Stimulated activated CD8-positive, alpha-beta memory T cell treated with anti-CD3 and anti-CD28 coated beads, Interleukin-2, amount 100 ng/mL, for 48 hours (primary cell): ENCODE results near the gene RAB14.
A peak's percentile ranks its signal among the peaks of the same experiment; 100 is the strongest.

Experiments used
- DNase-seq, 2 donors: peaks; one replicate each; pipeline ENCODE4 v3.0.0-alpha.2; 2020; ENCODE audit warnings: low read depth in 2 of 2

The RAB14 gene

DNA sequence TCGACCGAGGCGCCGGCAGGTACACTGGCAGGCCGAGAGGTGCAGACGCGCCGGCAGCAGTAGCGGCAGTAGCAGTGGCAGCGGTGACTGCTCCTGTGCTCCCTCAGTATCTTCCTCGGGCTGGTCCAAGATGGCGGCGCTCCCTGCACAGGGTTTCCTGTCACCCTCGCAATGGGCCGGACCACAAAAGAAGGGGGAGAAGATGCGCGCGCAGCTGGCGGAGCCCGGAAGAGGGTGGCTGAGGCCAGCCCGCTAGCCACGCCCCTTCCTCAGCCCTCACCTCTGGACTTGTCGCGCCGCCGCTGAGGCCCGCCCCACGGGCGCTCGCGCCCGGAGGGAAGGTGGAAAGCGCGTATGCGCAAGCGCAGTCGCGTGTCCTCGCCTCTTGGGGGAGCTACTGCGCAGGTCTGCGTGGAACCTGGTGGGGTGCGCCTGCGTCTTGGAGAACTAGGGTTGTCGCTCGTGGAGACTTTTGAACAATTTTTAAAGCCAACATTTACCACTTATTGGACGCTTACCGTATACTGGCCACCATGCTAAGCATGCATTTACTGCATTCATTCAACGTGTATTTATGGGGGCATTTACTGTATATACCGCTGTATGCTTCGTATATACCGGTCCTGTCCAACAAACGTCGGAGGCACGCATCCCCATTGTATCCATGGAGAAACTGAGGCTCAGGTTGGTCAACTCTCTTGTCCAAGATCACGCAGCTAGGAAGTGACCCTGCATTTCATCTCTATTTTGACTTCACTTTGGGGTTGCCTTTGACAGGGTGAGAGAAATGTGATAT lies at the start of gene RAB14:
RAB14 (minus strand) TSS at position 132 of the 796 bp plus-strand sequence. CDS start 8,457 bp downstream, outside the sequence.
- peak; percentile 100 for DNase-seq

DNA sequence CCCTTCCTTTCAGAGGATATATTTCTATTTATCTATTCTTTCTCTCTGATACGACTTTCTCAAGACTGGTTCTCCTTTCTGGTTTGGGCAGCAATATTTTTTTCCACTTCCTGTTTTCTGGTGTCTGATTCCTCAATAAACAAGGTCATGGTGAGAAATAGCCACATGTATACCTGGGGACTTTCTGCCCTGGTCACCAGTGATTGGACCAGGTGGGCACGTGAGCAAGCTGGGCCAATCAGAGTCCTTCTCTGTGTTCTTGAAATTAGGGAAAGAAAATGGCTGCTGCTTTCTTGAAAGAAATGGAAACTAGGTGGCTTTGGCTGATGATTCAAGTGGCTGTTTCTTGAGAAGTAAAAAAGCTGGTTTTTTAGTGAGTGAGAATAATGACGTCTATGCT lies 47.9 kb upstream of the RAB14 start:
- DNase-seq, result no peak

DNA sequence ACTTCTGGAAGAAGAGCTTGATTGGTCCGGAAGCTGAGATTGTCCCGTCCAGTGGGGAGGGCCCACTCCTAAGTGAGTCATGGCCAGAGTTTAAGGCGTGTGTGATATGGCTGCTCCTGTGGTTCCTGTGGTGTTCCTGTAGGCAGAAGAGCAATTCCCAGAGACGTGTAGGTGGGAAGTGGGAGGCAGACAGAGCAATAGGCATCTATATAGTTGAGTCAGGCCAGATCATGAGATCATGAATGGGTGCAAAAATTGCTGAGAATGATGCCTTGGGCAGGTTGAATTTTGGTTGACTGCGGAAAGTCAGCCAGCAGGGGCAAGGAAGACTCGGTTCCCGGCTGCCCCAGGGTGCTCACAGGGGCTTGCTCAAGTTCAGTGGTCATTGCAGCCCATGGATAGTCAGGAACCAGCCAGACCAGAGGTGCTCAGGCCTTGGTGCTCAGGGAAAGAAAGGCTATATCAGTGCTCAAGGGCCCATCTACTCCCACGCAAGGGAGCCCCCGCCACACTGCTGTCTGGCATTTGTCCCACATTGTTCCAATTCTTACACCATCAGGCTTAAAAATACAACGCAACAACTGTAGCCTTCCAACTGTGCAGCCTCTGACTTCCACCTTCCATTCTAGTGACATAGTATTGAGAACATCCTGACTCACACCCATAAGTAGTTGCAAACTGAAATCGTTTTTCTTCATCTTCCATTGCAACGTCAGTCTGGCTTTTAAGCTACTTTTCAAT lies 45.3 kb upstream of the RAB14 start:
- DNase-seq, result no peak

DNA sequence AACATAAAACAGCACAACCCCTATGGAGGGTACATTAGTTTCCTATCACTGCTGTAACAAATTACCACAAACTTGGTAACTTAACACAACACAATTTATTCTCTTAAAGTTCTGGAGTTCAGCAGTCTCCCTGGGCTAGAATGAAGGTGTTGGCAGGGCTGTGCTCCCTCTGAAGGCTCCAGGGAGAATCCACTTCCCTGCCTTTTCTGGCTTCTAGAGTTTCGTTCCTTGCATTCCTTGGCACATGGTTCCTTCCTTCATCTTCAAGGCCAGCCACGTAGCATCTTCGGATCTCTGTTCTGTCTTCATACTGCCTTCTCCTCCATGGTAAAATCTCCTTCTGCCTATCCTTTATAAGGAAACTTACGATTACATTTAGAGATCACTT lies 41.3 kb upstream of the RAB14 start:
- no peak for DNase-seq

DNA sequence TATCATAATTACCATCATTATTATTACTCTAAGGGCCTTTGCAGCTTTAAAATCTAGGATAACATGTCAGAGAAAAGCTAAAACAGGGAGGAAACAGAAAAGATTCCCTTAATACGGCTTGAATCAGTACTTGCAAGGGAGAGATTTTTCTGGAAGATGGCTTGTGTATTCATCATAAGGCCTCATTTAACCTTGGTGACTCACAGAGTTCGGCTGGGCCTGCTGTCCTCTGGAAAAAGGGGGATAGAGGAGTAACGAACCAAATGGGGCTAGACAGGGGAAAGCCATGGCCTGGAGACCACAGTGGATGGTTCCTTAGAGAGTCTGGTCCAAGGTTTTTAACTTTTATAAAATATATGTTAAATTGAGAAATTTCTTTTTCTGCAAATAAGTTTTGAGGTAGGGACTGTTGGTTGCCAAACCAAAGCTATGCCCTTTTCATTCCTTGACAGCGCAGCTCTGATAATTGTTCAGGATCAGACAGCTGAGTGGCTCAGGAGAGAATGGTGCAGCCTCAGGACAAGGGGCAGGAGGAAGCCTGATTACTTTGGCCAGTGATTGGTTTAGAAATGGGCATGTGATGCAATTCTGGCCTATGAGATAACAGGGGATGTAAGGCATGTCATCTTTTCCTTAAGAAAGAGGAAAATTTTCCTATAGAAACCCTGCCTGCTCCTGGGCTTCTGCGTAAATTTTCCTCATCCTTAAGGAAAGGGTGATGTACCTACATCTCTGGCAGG lies 40.7 kb upstream of the RAB14 start:
- DNase-seq, result no peak

DNA sequence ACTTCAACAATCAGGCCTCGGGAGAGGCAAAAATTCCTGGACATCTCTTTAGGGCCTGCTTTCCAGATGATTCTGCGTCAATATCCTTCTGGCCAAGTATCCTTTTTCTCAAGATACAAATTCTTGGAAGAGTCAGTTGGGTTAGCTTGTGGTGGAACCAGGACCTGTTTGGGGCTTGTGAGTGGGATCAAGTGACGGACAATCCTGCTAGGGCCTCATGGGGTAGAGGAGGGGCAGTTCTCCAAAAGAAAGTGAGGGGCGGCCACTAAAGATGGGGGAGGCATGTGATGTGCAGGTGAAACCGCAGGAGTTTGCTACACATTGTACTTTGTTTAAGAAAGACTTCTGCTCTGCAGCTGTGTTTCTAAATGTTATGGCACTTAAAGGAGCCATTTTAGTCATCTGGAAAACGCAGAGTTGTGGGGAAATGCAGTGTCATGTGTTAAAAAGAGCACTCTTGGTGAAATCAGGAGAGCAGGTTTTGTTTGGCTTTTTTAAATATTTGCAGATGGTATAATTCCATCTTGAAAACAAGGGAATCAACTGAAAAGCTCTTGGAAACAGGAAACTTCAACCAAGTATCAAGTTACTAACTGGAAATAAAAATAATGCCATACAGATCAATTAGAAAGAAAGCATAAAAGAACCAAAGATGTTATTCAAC lies 38.9 kb upstream of the RAB14 start:
- DNase-seq, result no peak

DNA sequence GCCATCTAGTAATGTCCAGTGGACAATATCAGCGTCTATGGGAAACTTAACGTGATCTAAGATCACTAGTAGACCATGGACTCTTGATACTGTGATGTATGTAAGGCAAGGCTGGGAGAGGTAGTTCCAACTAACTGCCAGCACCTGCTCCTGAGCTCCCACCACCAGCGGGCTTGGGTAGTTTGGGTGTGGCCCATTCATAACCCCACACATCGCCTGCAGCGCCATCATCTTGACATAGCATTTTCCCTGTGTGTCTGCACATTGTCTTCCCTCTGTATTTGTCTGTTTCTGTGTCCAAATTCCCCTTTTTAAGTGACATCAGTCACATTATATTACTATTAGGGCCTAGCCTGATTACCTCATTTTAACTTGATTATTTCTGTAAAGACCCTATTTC lies 38.2 kb upstream of the RAB14 start:
- DNase-seq, result no peak

DNA sequence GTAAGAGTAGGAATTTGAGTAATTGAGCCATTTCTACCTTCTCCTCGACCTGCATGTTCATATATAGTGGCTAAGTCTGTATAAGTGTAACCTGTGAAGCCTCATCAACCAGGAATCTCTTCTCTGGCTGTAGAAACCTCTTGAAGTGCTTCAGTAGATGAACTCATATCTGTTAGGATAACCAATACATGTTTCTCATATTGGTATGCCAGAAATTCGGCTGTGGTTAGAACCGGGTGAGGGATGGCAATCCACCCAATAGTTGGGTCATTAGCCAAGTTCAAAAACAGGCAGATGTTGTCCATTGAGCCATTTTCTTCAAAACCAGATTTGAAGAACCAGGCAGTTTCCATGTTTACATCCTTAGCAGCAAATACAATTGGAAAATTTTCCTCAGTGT lies 37.4 kb upstream of the RAB14 start:
- DNase-seq, result no peak

DNA sequence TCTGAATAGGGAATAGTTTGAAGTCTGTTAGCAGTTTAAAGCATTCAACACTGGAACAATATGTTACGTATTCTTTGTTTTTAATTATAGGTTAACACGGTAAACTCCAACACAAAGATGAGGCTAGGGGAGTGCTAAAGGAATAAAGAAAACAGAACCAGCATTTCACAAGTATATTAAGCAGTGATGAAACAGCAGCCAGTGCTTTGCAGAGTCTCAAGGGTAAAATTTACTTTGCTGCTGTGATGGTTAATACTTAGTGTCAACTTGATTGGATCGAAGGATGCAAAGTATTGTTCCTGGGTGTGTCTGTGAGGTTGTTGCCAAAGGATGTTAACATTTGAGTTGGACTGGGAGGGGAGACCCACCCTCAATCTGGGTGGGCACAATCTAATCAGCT lies 36.2 kb upstream of the RAB14 start:
- no peak for DNase-seq

DNA sequence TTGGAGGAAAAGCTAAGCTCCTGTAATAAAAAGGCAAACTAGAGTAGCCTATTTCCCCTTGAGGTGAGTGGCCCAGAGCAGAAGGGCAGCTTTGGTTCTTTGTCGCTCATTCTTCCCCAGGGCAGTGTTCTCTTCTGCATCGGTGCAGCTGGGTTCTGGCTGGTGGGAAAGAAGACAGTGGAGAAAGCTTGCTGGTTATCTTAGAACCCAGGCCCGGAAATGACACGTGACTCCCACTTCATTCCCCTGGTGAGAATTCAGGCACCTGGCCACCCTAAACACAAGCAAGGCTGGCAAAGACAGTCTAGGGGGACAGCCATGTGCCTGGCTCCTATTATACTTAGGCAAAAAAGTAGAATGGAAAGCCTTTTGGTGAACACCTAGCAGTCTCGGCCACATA lies 33.8 kb upstream of the RAB14 start:
- no peak for DNase-seq

DNA sequence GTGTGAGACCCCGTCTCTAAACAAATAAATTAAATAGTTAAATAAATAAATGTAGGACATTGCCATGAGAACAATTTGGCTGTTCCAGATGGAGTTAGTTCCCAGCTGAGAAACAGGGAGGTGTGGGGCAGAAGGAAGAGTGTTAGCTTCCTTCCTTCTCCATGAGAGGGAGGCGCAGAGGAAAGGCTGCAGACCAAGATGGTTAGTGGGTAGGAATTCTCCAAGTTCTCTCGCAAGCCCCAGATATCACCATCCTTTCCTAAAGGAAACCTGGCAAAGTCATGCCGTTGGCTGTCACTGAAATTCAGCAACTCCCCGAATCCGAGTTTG lies 33.1 kb upstream of the RAB14 start:
- DNase-seq, result no peak

DNA sequence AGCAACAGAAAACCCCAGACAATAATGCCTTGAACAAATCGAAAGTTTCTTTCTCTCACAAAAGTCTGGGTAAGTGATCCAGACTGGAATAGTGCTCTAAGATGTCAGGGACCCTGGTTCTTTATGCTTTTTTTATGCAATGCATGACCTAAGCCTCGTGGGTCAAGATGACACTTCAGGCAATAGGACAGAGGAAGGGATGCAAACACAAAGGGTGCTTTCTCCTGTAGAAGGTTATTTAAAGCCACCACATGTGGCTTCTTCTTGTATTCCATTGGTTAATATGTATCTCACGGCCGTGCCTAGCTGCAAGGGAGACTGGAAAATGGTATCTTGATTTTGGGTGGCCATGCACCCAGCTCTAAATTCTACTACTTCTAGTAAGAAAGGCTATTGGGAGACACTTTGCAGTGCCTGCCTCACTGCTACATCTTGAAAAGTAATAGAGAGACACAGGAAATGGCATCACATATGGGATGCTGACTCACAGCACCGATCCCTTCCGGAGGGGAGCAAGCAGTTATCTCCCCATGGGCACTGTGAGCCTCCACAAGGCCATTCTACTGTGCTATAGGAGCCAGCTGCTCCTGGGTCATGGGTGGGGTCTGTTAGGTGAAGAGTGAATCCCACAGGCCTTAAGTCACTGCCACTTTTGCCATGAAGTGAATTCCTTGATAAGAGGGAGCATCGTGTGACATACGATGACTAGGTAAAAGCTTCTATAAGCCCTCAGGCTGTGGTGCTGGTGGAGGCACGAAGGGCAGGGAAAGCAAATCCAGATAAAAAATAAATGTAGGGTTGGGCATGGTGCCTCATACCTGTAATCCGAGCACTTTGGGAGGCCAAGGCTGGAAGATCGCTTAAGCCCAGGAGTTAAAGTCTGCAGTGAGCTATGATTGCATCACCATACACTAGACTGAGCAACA lies 32.5 kb upstream of the RAB14 start:
- DNase-seq, result no peak

DNA sequence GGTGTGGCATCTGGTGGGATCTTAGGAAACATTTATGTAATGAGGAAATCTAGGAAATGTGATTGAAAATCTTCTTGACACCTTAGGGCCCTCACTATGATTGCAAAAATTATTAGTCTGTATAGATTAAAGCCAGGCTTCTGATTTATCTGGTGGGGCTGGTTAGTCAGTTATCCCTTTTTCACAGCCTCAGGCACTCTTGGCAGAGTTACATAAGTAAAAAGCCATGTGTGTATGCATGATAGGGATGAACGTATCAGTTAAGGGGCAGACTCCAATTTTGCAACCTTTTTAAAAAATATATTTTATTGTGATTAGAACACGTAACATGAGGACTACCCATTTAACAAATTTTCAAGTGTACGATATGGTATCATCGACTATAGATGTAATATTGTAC lies 30.6 kb upstream of the RAB14 start:
- no peak for DNase-seq

DNA sequence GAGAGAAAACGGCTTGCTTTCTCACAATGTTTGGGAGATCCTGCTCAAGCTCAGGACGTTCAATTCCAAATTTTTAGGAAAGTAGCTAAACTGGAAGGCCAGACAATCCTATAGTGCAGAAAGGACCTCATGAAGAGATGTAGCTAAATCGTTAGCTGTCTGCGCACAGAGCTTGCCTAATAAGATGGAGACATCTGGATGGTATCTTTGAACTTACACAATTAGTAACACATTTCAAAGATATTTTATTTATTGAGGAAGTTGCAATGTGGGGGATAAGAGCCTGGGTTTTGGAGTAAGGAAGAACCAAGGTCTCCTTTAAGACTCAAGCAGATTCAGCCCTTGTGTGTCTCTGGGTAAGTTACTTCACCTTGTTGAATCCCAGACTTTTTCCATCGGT lies 28.6 kb upstream of the RAB14 start:
- DNase-seq, result no peak

DNA sequence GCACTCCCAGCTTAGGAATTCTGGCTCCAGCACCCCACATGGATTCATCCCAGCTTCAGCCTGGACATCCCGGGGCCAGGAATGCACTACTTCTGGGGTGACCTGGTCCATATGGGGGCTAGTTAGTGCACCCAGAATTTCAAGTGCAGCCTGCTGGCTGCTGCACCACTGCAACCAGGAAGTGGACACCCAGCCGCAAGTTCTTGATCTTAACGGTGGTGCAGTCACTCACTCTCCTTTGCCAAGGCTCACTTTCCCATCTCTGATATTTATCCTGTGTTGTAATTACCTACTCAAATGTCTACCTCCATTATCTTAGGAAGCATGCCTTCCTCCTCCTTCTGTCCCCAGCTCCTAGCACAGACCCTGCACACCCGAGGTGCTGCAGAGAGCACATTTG lies 26.2 kb upstream of the RAB14 start:
- DNase-seq, result no peak

DNA sequence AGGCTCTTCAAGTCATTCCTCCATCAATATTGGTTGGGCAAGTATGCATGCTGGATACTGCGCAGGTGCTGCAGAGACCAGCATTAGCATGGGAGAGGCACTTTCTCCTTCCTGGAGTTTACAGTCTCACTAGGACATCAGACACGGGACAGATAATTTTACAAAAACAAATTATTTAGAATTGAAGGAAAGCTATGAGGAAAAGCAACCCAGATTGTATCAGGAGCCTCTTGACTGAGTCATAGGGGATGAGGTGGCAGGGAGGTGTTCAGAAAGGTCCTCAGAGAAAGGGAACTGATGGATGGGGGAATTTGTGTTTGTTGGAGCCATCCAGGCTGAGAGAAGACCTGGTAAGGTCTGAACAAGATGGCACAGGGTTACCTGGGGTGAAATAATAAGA lies 24.5 kb upstream of the RAB14 start:
- DNase-seq, result no peak

DNA sequence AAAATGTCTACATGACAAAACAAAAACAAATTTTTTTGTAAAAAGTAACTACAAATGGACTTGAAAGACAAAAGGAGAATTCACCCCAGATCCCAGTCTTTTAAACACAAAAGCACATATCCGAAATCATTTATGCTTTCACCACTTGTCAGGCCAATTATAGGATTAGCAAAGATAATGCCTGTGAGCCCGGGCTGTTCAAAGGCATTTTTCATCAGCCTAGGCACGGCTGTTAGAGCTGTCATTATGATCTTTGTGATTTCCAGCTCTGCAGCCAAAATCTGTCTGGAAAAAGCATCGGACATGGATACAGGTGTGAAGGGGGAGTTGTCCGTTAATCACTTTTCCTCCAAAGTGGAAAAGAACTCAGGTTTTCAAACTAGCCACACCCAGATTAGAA lies 23.6 kb upstream of the RAB14 start:
- no peak for DNase-seq

DNA sequence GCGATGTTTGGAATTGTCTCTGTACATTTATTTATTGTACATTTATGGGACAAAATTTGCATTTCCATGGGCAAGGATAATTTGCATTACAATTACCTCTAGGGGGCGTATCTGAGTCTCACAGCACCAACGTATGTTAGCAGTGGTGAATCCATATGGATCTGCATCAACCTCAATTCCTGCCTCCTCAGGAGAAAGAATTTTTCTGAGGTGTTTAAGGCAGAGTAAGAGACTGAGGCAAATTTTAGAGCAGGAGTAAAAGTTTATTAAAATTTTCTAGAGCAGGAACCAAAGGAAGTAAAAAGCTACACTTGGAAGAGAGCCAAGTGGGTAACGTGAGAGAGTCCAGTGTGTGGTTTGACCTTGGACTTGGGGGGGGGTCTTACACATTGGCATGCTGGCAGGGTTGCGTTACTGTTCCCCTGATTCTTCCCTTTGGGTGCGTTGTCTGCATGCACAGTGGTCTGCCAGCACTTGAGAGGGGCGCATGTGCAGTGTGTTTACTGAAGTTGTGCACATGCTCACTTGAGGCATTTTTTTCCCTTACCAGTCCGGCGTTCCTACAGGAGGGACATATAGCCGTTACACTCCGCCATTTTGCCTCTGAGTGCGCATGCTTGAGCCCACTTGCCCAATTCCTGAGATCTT lies 21.0 kb upstream of the RAB14 start:
- no peak for DNase-seq

DNA sequence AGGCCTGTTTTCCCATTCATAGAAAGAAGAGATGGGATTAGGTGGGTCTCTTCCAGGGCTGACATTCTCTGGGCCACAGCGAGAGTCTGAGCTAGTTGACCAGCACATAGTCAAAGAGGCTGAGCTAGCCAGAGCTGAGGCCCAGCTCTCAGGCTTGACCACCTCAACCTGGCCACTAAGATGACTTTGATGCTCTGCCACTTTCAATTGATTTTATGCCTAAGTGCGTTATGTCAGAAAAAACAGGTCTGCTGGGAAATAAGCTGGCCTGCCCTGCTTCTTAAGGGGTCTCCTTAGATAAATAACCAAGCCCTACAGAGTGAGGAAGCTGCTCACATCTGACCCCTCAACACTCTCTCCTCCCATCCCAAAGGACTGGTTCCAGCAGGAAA lies 20.0 kb upstream of the RAB14 start:
- DNase-seq, result no peak

DNA sequence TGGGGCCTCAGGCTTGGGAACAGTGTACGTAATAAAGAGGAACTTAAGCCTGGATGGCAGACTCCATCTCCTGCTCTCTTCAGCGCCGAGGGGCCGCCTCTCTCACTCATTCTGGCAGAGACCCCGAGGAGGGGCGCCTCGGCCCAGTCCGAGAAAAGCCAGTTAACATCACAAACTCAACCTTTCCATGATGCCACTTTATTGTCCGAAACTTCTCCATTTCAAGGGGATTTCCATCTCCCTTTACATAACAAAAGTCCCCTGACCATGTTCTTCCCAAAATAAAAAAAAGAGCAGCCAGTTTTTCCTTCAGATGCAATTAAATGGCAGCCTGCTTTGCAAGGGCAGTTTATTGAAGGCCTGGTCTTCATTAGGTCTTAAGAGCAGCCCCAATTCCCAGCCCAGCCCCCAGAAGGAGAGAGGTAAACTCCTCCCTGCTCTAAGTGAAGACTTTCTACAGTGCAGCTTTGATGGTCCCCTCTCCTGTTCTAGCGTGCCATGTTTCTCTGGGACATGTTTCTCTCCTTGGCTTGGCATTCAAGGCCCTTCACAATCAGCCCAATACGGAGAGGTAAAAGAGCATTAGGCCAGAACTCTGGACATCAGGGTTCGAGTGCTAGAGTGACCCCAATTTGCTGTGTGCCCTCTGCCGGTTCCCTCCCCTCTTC lies 19.5 kb upstream of the RAB14 start:
- DNase-seq, result no peak
